PC-3 (cell line): ENCODE data around the gene STXBP6. TPM values are rescaled to one million over a fixed set of nuclear protein-coding genes. Genes with fewer than 3 reads are reported as not detected.

ENCODE experiments used
- ATAC-seq: fragments of 200-7000 bp; cut with Tn5 transposase; 2 replicates; pipeline ENCODE4 v1.9.1; 2020; ENCODE audit warnings: mild to moderate bottlenecking, moderate library complexity
- BruUV-seq: library from RNA; stranded (reverse); fragments of 400-500 nt; replicated peaks from 2 replicates; lab custom pipeline; 2021; lab: Mats Ljungman, UMichigan
- CTCF ChIA-PET: fragments of 300-600 bp; sonication (Branson Sonifier 250); formaldehyde crosslinking; loops from one replicate; lab custom pipeline; 2022; ENCODE audit warnings: antibody characterized with exemption; lab: Charles Lee
- POLR2A ChIA-PET: fragments of 300-600 bp; sonication (Branson Sonifier 250); formaldehyde crosslinking; loops from one replicate; lab custom pipeline; 2022; ENCODE audit warnings: antibody characterized with exemption; ENCODE audit not compliant: unreplicated experiment; lab: Charles Lee
- DNase-seq: peaks from one replicate; pipeline ENCODE4 v3.0.0-alpha.2; 2015
- H2AFZ ChIP-seq: fragments of 300-600 bp; sonication (generic); 2 replicates; pipeline ENCODE4 v1.6.0; 2016; ENCODE audit warnings: antibody characterized with exemption, low read length
- H3F3A ChIP-seq: fragments of 300-600 bp; sonication (generic); one replicate; pipeline ENCODE4 v1.6.0; 2017; ENCODE audit warnings: antibody characterized with exemption, low read length, control low read depth, mild to moderate bottlenecking; ENCODE audit not compliant: unreplicated experiment
- H3K27ac ChIP-seq: fragments of 300-600 bp; sonication (generic); 2 replicates; pipeline ENCODE4 v1.5.1; 2016; ENCODE audit warnings: mild to moderate bottlenecking, low read length
- H3K27me3 ChIP-seq: fragments of 300-600 bp; sonication (generic); 2 replicates; pipeline ENCODE4 v1.6.1; 2016; ENCODE audit warnings: low read length, mixed read lengths
- H3K36me3 ChIP-seq: fragments of 300-600 bp; sonication (generic); 2 replicates; pipeline ENCODE4 v1.6.1; 2016; ENCODE audit warnings: low read depth, mixed run types, low read length, mixed read lengths
- H3K4me1 ChIP-seq: fragments of 300-600 bp; sonication (generic); 2 replicates; pipeline ENCODE4 v1.5.1; 2016; ENCODE audit warnings: low read length; ENCODE audit not compliant: insufficient read depth
- H3K4me2 ChIP-seq: fragments of 300-600 bp; sonication (generic); 2 replicates; pipeline ENCODE4 v1.6.0; 2016; ENCODE audit warnings: low read length
- H3K4me3 ChIP-seq: fragments of 300-600 bp; sonication (generic); 2 replicates; pipeline ENCODE4 v1.5.1; 2016; ENCODE audit warnings: mild to moderate bottlenecking, low read length, mixed read lengths
- H3K79me2 ChIP-seq: fragments of 300-600 bp; sonication (generic); 2 replicates; pipeline ENCODE4 v1.6.1; 2017; ENCODE audit warnings: low read length, mixed read lengths
- H3K9ac ChIP-seq: fragments of 300-600 bp; sonication (generic); 2 replicates; pipeline ENCODE4 v1.6.0; 2016; ENCODE audit warnings: mild to moderate bottlenecking, low read length
- H3K9me2 ChIP-seq: fragments of 300-600 bp; sonication (generic); replicated peaks from 2 replicates; pipeline ENCODE4 v1.6.1; 2016; ENCODE audit warnings: mixed run types, low read length, mixed read lengths
- H3K9me3 ChIP-seq: fragments of 300-600 bp; sonication (generic); 2 replicates; pipeline ENCODE4 v1.6.1; 2016; ENCODE audit warnings: low read length, mixed read lengths
- H4K20me1 ChIP-seq: fragments of 300-600 bp; sonication (generic); 2 replicates; pipeline ENCODE4 v1.6.1; 2016; ENCODE audit warnings: low read length, mixed read lengths
- EZH2 ChIP-seq: fragments of 300-600 bp; sonication (generic); IDR thresholded peaks from one replicate; pipeline ENCODE4 v1.6.1; 2017; ENCODE audit warnings: antibody characterized with exemption, mild to moderate bottlenecking, low read length; ENCODE audit not compliant: unreplicated experiment
- EZH2phosphoT487 ChIP-seq: fragments of 300-600 bp; sonication (generic); IDR thresholded peaks from 2 replicates; pipeline ENCODE4 v1.6.1; 2018; ENCODE audit warnings: mild to moderate bottlenecking, antibody characterized with exemption, low read length, borderline replicate concordance
- intact Hi-C: fragments of 100-400 bp; cut with micrococcal nuclease; formaldehyde crosslinking; loops from 2 replicates; pipeline ENCODE4 v1.9.0; 2023
- total RNA-seq: library from RNA; depleted of rRNA; stranded (reverse); fragments of >200 nt; gene quantifications from 2 replicates; pipeline ENCODE4 v1.2.3, GENCODE V29; 2014
- TF ChIP-seq, protein P1 (sequence below): fragments of 300-600 bp; sonication (generic); conservative IDR thresholded peaks from 2 replicates; pipeline ENCODE4 v1.5.1; 2017; ENCODE audit warnings: antibody characterized with exemption, low read depth, mild to moderate bottlenecking, low read length

The STXBP6 gene
- total RNA-seq, 1 experiment from 2014 or later: 0.40 TPM

DNA sequence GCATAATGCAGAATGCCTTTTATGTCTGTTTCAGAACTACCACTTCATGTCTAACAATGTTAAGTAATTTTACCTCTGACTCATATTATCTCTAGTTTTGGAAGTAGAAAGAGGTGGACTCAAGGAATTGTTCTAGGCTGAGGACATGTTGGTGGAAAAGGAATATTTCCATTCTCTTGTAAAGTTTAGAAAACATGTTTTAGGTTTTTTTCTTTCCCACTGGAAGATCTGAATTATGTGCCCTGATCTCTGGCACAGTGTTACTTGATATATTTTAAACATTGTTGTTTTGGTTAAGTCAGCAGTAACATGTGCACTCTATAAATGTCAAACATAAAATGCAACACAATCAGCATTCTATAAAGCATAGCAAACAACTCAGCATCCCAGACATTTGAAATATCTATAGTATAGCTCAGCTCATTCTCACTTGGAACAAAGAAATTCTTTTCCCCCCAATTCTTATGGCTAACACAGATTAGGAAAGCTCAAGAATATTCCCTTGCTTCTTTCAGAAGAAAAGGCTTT is 202.3 kb downstream of the STXBP6 start:
- H4K20me1 ChIP-seq: no peaks in the 10 kb centered on the region
- H2AFZ ChIP-seq: no peak overlapping the region
- ChIA-PET POLR2A (no interaction called here), CTCF (no interaction called here)
- no peaks in the 10 kb centered on the region for H3K9me3 ChIP-seq
- no peak overlapping the region for H3K4me2 ChIP-seq
- H3K9ac ChIP-seq: no peak overlapping the region
- no TSS peak for BruUV-seq
- DNase-seq (no peak), ATAC-seq (no peak)
- H3K4me3 ChIP-seq: no peak overlapping the region
- no peaks in the 10 kb centered on the region for H3K4me1 ChIP-seq
- no peaks in the 10 kb centered on the region for H3K36me3 ChIP-seq
- H3F3A ChIP-seq: no peaks in the 10 kb centered on the region
- no peaks in the 10 kb centered on the region for H3K9me2 ChIP-seq
- no peak overlapping the region for H3K27ac ChIP-seq
- no peaks in the 10 kb centered on the region for H3K27me3 ChIP-seq
- no peaks in the 10 kb centered on the region for H3K79me2 ChIP-seq
- TF ChIP-seq EZH2phosphoT487 (no peak), EZH2 (no peak)
- TF ChIP-seq, protein P1, sequence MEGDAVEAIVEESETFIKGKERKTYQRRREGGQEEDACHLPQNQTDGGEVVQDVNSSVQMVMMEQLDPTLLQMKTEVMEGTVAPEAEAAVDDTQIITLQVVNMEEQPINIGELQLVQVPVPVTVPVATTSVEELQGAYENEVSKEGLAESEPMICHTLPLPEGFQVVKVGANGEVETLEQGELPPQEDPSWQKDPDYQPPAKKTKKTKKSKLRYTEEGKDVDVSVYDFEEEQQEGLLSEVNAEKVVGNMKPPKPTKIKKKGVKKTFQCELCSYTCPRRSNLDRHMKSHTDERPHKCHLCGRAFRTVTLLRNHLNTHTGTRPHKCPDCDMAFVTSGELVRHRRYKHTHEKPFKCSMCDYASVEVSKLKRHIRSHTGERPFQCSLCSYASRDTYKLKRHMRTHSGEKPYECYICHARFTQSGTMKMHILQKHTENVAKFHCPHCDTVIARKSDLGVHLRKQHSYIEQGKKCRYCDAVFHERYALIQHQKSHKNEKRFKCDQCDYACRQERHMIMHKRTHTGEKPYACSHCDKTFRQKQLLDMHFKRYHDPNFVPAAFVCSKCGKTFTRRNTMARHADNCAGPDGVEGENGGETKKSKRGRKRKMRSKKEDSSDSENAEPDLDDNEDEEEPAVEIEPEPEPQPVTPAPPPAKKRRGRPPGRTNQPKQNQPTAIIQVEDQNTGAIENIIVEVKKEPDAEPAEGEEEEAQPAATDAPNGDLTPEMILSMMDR: no peak
- intact Hi-C loops: no loop called here

- POLR2A ChIA-PET: no interaction called here
- ATAC-seq: no peak
These were observed 203.7 kb downstream of the STXBP6 start for GRCh38 chr14:24846261-24846660.

GRCh38 chr14:24845851-24846250 is 204.1 kb downstream of the STXBP6 start:
- Histone ChIP-seq H3F3A (no peaks in the 10 kb centered on the region), H3K27ac (no peak overlapping the region), H3K36me3 (no peaks in the 10 kb centered on the region), H3K9me3 (no peaks in the 10 kb centered on the region), H3K9ac (no peak overlapping the region), H4K20me1 (no peaks in the 10 kb centered on the region), H3K79me2 (no peaks in the 10 kb centered on the region), H3K4me2 (no peak overlapping the region), H3K27me3 (no peaks in the 10 kb centered on the region), H3K9me2 (no peaks in the 10 kb centered on the region), H3K4me3 (no peak overlapping the region), H3K4me1 (no peaks in the 10 kb centered on the region), H2AFZ (no peak overlapping the region)
- DNase-seq (no peak), ATAC-seq (no peak)
- BruUV-seq: no TSS peak
- ChIA-PET POLR2A (no interaction called here), CTCF (no interaction called here)
- intact Hi-C loops: no loop called here
- TF ChIP-seq, protein P1: no peak
- no peak for TF ChIP-seq EZH2
- no peak for TF ChIP-seq EZH2phosphoT487

More at GRCh38 chr14:24846261-24846660, 203.7 kb downstream of the STXBP6 start:
- BruUV-seq: no TSS peak
- no peaks in the 10 kb centered on the region for H3F3A ChIP-seq
- H3K27me3 ChIP-seq: no peaks in the 10 kb centered on the region
- H3K27ac ChIP-seq: no peak overlapping the region
- no peak overlapping the region for H2AFZ ChIP-seq
- no peak overlapping the region for H3K4me3 ChIP-seq
- no peaks in the 10 kb centered on the region for H3K36me3 ChIP-seq
- H3K9ac ChIP-seq: no peak overlapping the region
- intact Hi-C loops: no loop called here
- H3K79me2 ChIP-seq: no peaks in the 10 kb centered on the region
- no peak for DNase-seq
- CTCF ChIA-PET: no interaction called here
- no peak overlapping the region for H3K4me2 ChIP-seq
- no peaks in the 10 kb centered on the region for H3K9me2 ChIP-seq
- no peaks in the 10 kb centered on the region for H4K20me1 ChIP-seq
- TF ChIP-seq, protein P1: no peak
- TF ChIP-seq EZH2: no peak
- TF ChIP-seq EZH2phosphoT487: no peak
- H3K9me3 ChIP-seq: no peaks in the 10 kb centered on the region
- H3K4me1 ChIP-seq: no peaks in the 10 kb centered on the region
